ENCODE results near the gene AREG.

DNA sequence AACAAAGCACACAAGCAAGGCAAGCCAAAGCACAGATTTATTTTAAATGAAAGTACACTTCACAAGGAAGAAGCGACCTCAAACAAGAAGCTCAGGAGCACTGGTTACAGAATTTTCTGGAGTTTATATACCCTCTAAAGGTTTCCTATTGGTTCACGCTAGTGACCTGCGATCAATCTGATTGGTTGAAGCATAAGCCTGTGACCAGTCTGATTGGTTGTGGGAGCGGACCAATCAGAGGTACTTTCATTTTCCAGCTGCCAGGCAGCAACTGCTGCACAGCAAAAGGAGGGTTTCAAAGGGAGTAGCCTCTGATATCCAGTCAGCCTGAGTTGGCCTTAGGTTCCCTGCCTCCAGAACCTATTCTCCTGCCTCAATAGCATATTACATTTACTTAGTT, 4.6 kb upstream of the AREG start:
- TF ChIP-seq CTCF (IDR thresholded peaks at IDR 0.05) (no peak), POLR2A (IDR thresholded peaks at IDR 0.05) (no peak)
